COLO668 (cell line): ENCODE data around the gene CEP85.
"Not testable (repeated sequence)": the region's sequence is repeated elsewhere in the genome, so short reads cannot be mapped to it uniquely, and the experiment has no call there.

Source experiments
- DNase-seq: peaks from one replicate; lab custom pipeline; 2025; ENCODE audit not compliant: unreplicated experiment; lab: John Stamatoyannopoulos, UW

CEP85 gene

GRCh38 chr1:26224606-26225005, 9.4 kb upstream of the CEP85 start:
- no peak for DNase-seq

GRCh38 chr1:26225033-26225831, 8.8 kb upstream of the CEP85 start:
- peak; percentile 74 for DNase-seq

GRCh38 chr1:26230682-26231081, 3.3 kb upstream of the CEP85 start:
- DNase-seq: not testable (repeated sequence)

DNA sequence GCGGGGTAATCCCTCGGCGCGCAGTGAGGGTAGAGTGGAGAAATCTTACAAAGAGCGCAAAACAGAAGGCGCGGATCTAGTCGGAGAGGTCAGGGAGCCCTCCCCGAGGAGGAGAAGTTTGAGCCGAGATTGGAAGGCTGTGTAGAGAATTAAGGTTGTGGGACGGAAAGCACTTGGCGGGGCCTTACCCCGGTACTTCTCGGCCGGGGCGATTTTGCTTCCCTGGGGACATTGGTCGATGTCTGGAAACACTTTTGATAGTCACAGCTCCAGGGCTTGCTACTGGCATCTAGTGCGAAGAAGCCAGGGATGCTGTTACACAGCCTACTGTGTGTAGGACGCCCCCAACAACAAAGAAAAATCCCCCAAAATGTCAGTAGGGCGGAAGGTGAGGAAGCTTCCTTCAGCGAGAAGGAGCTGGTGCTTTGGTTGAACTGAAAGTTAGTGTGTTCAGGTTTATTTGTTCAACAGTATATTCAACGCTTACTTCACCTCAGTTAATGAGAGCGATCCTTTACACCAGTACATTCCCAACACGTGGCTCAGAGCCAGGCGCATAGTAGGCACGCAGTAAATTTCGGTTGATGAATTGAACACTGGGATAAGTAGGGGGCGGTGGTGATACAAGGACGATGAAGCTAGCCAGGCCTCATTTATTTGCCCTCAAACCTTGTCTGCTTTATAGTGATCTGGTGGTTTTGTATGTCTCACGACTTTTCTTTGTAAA, 807 bp downstream of the CEP85 start:
- DNase-seq: peak; percentile 44

DNA sequence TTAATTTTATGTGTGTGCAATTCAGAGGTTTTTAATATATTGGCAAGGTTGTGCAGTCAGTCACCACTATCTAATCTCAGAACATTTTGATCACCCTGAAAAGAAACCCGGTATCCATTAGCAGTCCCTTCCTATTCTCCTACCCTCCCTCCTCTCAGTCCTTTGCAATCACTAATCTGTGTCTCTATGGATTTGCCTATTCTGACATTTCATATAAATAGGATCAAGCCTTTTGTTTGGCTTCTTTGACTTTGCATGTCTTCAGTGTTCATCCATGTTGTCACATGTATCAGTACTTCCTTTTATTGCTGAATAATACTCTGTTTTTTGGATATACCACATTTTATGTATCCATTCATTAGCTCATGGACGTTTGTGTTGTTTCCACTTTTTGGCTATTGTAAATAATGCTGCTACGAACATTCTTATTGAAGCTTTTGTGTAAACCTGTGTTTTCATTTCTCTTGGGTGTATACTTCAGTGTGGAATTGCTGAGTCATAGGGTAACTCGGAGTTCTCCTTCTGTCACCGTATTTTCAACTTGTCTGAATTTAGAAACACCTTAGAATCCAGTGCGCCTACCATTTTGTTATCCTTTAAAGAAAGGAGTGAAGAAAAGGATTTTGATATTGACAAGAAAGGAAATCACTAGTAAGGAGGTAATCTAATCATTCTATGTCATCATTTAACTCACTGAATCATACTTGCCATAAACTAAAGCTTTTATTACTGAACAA, 3.4 kb downstream of the CEP85 start:
- no peak for DNase-seq

GRCh38 chr1:26239936-26240335, 5.9 kb downstream of the CEP85 start:
- DNase-seq: no peak

DNA sequence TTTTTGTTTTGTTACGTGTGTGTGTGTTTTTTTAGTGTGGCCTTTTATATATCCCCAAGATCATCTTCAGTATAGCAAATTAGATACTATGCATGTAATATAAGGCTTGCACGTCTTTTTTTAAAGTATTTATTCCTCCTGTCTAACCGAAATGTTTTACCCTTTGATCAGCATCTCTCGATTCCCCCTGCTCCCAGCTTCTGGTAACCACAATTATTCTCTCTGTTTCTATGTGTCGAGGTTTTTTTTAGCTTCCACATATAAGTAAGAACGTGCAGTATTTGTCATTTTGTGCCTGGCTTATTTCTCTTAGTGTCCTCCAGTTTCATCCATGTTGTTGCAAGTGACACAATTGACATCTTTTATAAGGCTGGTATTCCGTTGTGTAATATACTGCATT, 18.7 kb downstream of the CEP85 start:
- DNase-seq: no peak

- no peak for DNase-seq
Measured at GRCh38 chr1:26254404-26254803, 20.4 kb downstream of the CEP85 start.

- DNase-seq: no peak
Measured at GRCh38 chr1:26257222-26257621, 23.2 kb downstream of the CEP85 start.

- DNase-seq: no peak
Measured at GRCh38 chr1:26259005-26259404, 25.0 kb downstream of the CEP85 start.

GRCh38 chr1:26259578-26259977, 25.6 kb downstream of the CEP85 start:
- no peak for DNase-seq

- no peak for DNase-seq
Measured at GRCh38 chr1:26263212-26263611, 29.2 kb downstream of the CEP85 start.

GRCh38 chr1:26265405-26265804, 31.4 kb downstream of the CEP85 start:
- no peak for DNase-seq

DNA sequence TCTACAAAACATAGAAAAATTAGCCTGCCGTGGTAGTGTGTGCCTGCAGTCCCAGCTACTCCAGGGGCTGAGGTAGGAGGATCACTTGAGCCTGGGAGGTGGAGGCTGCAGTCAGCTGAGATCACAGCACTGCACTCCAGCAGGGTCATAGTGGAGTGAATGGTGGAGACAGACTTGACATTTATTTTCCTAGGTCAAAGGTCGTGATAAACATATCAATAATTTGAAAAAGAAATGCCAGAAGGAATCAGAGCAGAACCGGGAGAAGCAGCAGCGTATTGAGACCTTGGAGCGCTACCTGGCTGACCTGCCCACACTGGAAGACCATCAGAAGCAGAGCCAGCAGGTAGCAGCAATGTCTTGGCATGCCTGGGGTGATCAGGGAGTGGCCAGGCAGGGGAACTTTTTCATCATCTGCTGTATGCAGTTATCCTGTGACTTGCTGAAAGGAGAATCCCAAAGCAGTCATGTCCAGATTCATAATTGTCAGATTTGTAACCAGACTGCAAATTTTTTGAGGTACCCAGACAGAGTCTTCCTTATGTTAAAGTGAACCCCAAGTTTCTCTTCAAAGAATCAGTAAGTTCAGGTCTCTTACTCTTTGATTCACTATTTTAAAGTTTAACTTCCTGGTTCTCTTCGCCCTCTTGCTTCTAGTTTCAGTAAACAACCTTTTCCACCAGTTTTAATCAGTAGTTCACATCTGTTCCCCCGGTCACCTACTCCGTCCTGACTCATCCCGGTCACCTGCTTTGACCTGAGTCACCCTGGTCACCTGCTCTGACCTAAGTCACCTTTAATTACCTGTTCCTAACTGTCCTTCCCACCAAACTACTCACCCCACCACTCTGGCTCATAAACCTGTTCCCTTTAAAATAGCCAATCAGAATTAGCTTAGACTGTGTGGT, 34.5 kb downstream of the CEP85 start:
- no peak for DNase-seq

DNA sequence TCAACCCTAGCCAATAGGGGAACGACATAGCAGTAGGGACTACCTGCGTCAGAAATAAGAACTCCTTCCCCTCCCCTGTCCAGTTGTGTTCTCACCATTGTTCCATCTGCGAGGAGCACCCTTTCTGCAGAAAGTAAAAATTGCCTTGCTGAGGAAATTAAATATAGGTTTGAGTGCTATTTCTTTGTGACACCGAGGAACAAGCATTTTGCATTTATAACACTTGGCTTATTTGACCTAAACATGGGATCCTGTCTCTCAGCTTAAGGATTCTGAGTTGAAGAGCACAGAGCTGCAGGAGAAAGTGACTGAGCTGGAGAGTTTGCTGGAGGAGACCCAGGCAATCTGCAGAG, 35.2 kb downstream of the CEP85 start:
- no peak for DNase-seq

DNA sequence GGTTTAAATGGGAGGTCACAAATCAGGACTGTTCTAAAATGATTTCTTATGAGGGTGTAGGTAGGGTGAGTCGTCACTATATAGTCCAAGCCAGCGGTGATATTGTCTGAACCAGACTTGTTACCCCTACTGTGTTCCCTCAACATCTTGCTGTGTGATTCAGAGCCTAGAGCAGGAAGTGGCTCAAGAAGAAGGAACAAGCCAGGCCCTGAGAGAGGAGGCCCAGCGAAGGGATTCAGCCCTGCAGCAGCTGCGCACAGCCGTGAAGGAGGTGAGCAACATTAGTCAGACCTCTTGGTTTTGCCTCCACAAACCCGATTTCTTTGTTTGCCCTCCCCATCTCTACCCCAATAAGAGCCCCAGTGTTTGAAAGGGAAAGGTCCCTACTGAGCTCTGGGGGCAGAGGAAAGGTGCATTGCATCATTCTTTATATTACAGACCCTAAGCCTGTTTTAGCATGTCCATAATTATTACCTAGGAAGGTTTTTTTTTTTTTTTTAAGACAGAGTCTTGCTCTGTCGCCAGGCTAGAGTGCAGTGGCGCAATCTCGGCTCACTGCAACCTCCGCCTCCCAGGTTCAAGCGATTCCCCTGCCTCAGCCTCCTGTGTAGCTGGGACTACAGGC, 40.9 kb downstream of the CEP85 start:
- DNase-seq: no peak

DNA sequence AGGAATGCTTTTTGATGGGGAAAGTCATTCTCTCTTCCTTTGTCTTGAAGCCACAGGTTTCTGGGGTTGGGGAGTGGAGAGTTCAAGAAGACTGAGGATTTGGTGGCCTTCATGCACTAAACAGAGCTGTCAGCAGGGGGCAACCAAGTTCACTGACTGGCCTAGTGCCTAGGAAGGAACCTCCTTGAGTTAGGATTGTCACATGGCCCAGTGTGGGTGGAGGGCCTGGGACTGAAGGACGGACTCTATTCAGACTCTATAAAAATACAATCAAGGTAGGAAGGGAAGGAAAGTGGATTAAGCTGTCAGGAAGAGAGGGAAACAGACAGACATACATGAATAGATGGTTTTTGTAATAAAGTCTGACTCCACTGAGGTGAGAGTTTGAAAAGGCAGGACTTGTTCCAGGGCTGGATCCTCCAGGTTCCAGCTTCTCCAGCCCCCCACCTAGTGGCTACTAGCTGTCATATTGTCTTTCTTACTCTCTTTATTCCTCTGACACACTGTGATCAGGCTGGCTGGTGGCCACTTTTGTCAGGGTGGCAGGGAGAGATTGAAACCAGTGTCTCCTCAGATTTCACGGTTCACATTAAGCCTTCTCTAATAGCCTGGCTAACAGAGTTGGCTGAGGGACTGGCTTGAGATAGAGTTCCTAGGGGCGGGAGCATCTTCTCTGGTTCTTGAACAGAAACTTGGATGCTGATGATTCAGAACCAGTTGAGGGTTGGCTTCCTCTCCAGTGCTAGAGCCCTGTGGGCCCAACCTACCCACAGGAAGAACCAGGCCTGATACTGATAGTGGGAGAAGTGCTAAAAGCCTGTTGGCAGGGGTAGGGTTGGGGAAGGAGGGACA, 41.8 kb downstream of the CEP85 start:
- DNase-seq: peak; percentile 76

DNA sequence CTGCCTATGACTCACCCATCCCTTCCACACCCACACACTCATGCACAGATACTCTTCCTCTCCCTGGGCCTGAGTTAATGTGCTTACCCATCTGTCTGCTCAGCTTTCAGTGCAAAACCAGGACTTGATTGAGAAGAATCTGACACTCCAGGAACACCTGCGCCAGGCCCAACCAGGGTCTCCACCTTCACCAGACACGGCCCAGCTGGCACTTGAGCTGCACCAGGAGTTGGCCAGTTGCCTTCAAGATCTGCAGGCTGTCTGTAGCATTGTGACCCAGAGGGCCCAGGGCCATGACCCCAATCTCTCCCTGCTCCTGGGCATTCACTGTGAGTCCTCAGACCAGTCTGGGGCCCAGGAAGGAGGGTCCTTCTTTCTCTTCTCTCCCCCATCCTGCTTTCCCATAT, 42.4 kb downstream of the CEP85 start:
- no peak for DNase-seq

DNA sequence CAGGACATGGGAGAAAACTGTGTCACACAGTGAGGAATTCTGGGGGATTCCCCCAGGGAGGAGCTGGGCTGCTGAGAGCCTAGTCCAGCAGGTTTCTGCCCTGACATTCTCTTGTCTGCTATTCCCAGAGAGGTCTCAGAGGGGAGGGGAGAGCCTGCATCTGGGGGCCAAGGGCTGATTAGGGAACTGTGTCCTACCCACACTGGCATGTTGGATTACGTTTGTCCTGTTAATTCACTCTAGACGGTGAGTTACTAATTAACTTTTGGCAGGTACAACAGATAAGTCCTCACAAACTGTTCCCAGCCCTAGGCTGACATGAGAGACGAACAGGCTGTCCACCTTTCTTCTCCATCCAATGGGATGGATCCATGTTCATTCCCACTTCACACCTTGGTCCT, 43.3 kb downstream of the CEP85 start:
- no peak for DNase-seq

DNA sequence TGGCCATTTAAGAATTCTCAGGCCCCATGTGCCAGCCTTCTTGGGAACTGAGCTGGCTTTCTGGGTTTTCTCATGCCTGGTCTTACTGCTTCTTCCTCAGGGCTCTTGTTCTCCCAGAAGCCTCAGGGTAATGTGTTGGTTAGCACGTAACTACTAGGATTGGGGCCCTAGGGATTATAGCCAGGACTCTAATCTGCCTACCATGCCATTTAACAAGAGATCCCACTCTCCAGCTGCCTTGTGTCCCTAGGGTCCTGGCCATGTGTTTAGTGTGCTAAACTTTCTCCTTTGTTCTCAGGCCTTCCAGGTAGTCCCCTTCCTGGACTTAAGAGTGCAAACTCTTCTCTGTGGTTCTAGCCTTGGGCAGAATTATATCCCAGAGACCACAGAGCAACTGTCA, 43.7 kb downstream of the CEP85 start:
- no peak for DNase-seq
